Measurements from ENCODE around the gene ANG.

DNA sequence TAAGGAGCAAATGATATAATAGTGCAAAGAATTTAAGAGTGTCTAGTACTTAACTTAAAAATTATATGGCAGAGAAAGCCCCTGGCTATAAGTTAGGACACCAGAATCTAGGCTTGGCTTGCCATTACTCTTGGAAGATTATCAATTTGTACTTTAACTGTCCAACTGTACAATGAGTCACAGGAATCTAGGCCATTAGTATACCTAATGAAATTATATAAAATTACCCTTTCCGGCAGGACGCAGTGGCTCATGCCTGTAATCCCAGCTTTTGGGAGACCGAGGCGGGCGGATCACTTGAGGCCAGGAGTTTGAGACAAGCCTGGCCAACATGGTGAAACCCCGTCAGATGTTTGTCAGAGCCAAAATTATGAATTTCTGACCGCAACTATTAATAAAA, 46.4 kb upstream of the ANG start:
- TF ChIP-seq CTCF (tag by site-specific recombination; IDR thresholded peaks at IDR 0.05) = no peak
- TF ChIP-seq ZNF416 (tag by site-specific recombination; IDR thresholded peaks at IDR 0.05) = no peak
- no peak for TF ChIP-seq ZNF184 (tag by site-specific recombination; IDR thresholded peaks at IDR 0.05)
- no peak for TF ChIP-seq SETDB1 (IDR thresholded peaks at IDR 0.05; ENCODE audit: insufficient read length, low read length)
- no peak for TF ChIP-seq ZNF580 (tag by site-specific recombination; IDR thresholded peaks at IDR 0.05)
- no peak for TF ChIP-seq ZSCAN16 (tag by site-specific recombination; IDR thresholded peaks at IDR 0.05)
- no peak for TF ChIP-seq ZNF138 (tag by site-specific recombination; IDR thresholded peaks at IDR 0.05; ENCODE audit: borderline replicate concordance)
- TF ChIP-seq ZBTB49 (tag by site-specific recombination; IDR thresholded peaks at IDR 0.05; ENCODE audit: low read depth) = no peak
- no peak for TF ChIP-seq ZNF398 (tag by site-specific recombination; IDR thresholded peaks at IDR 0.05)
- TF ChIP-seq ZIC2 (tag by site-specific recombination; IDR thresholded peaks at IDR 0.05) = no peak
- TF ChIP-seq, protein P1, sequence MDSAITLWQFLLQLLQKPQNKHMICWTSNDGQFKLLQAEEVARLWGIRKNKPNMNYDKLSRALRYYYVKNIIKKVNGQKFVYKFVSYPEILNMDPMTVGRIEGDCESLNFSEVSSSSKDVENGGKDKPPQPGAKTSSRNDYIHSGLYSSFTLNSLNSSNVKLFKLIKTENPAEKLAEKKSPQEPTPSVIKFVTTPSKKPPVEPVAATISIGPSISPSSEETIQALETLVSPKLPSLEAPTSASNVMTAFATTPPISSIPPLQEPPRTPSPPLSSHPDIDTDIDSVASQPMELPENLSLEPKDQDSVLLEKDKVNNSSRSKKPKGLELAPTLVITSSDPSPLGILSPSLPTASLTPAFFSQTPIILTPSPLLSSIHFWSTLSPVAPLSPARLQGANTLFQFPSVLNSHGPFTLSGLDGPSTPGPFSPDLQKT (IDR thresholded peaks at IDR 0.05; ENCODE audit: borderline replicate concordance, low read depth, low read length) = no peak
- TF ChIP-seq ZNF629 (tag by site-specific recombination; IDR thresholded peaks at IDR 0.05) = no peak
- TF ChIP-seq, protein P2, sequence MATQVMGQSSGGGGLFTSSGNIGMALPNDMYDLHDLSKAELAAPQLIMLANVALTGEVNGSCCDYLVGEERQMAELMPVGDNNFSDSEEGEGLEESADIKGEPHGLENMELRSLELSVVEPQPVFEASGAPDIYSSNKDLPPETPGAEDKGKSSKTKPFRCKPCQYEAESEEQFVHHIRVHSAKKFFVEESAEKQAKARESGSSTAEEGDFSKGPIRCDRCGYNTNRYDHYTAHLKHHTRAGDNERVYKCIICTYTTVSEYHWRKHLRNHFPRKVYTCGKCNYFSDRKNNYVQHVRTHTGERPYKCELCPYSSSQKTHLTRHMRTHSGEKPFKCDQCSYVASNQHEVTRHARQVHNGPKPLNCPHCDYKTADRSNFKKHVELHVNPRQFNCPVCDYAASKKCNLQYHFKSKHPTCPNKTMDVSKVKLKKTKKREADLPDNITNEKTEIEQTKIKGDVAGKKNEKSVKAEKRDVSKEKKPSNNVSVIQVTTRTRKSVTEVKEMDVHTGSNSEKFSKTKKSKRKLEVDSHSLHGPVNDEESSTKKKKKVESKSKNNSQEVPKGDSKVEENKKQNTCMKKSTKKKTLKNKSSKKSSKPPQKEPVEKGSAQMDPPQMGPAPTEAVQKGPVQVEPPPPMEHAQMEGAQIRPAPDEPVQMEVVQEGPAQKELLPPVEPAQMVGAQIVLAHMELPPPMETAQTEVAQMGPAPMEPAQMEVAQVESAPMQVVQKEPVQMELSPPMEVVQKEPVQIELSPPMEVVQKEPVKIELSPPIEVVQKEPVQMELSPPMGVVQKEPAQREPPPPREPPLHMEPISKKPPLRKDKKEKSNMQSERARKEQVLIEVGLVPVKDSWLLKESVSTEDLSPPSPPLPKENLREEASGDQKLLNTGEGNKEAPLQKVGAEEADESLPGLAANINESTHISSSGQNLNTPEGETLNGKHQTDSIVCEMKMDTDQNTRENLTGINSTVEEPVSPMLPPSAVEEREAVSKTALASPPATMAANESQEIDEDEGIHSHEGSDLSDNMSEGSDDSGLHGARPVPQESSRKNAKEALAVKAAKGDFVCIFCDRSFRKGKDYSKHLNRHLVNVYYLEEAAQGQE (tag by site-specific recombination; IDR thresholded peaks at IDR 0.05) = no peak
